Glutamatergic neuron (in vitro differentiated cells): Measurements from ENCODE around the gene CCDC152. TPM values are rescaled to one million over a fixed set of nuclear protein-coding genes. Genes with fewer than 3 reads are reported as not detected.

ENCODE experiments used
- DNase-seq: peaks from one replicate; pipeline ENCODE4 v3.0.0; 2022
- H3K27ac Mint-ChIP-seq: one replicate; pipeline ENCODE4 v1.8.0; 2020; ENCODE audit warnings: mild to moderate bottlenecking, mixed read lengths, inconsistent platforms; ENCODE audit not compliant: unreplicated experiment
- H3K27me3 Mint-ChIP-seq: one replicate; pipeline ENCODE4 v1.8.0; 2020; ENCODE audit warnings: mild to moderate bottlenecking, moderate library complexity, mixed read lengths, inconsistent platforms; ENCODE audit not compliant: unreplicated experiment
- H3K36me3 Mint-ChIP-seq: one replicate; pipeline ENCODE4 v1.8.0; 2020; ENCODE audit warnings: mild to moderate bottlenecking, mixed read lengths, inconsistent platforms; ENCODE audit not compliant: unreplicated experiment
- H3K4me1 Mint-ChIP-seq: one replicate; pipeline ENCODE4 v1.8.0; 2020; ENCODE audit warnings: mild to moderate bottlenecking, low read depth, mixed read lengths, inconsistent platforms; ENCODE audit not compliant: unreplicated experiment
- H3K4me3 Mint-ChIP-seq: one replicate; pipeline ENCODE4 v1.8.0; 2020; ENCODE audit warnings: mild to moderate bottlenecking, mixed read lengths, inconsistent platforms; ENCODE audit not compliant: unreplicated experiment
- H3K9me3 Mint-ChIP-seq: one replicate; pipeline ENCODE4 v1.8.0; 2020; ENCODE audit warnings: mild to moderate bottlenecking, moderate library complexity, mixed read lengths, inconsistent platforms; ENCODE audit not compliant: unreplicated experiment
- CTCF ChIP-seq: fragments of 200-600 bp; sonication (generic); IDR thresholded peaks from one replicate; pipeline ENCODE4 v1.5.0; 2021; ENCODE audit not compliant: partially characterized antibody, unreplicated experiment
- total RNA-seq: library from RNA; stranded (reverse); fragmentation: NEBNext Ultra II Directional; extraction: Animal tissue kit (Norgen Biotek cat#: 25700); gene quantifications from one replicate; pipeline ENCODE4 v1.2.1, GENCODE V29; 2021; ENCODE audit not compliant: unreplicated experiment

Gene CCDC152
- total RNA-seq, 1 donor from 2014 or later = 13.4 TPM

- Mint-ChIP-seq H3K36me3 (peaks cover 6% of the 10 kb centered on the region), H3K27me3 (peaks cover 2% of the 10 kb centered on the region), H3K4me1 (no peaks in the 10 kb centered on the region), H3K27ac (no peak overlapping the region), H3K9me3 (no peaks in the 10 kb centered on the region), H3K4me3 (no peak overlapping the region)
- no peak for TF ChIP-seq CTCF
- no peak for DNase-seq
Observed at GRCh38 chr5:42799241-42799608, 42.6 kb downstream of the CCDC152 start.

GRCh38 chr5:42799668-42800114 is 43.1 kb downstream of the CCDC152 start:
- H3K4me3 Mint-ChIP-seq = no peak overlapping the region
- H3K9me3 Mint-ChIP-seq = no peaks in the 10 kb centered on the region
- H3K36me3 Mint-ChIP-seq = peaks cover 6% of the 10 kb centered on the region
- H3K4me1 Mint-ChIP-seq = no peaks in the 10 kb centered on the region
- DNase-seq = no peak
- H3K27ac Mint-ChIP-seq = no peak overlapping the region
- peaks cover 2% of the 10 kb centered on the region for H3K27me3 Mint-ChIP-seq
- TF ChIP-seq CTCF = no peak

- Mint-ChIP-seq H3K27me3 (peaks cover 2% of the 10 kb centered on the region), H3K4me1 (no peaks in the 10 kb centered on the region), H3K27ac (no peak overlapping the region), H3K4me3 (no peak overlapping the region), H3K36me3 (peaks cover 6% of the 10 kb centered on the region), H3K9me3 (no peaks in the 10 kb centered on the region)
- TF ChIP-seq CTCF = no peak
- no peak for DNase-seq
Observed at GRCh38 chr5:42800748-42801330, 44.2 kb downstream of the CCDC152 start.

- no peak overlapping the region for H3K4me3 Mint-ChIP-seq
- peaks cover 6% of the 10 kb centered on the region for H3K36me3 Mint-ChIP-seq
- H3K27me3 Mint-ChIP-seq = peaks cover 2% of the 10 kb centered on the region
- DNase-seq = no peak
- no peak overlapping the region for H3K27ac Mint-ChIP-seq
- TF ChIP-seq CTCF = no peak
- no peaks in the 10 kb centered on the region for H3K9me3 Mint-ChIP-seq
- H3K4me1 Mint-ChIP-seq = no peaks in the 10 kb centered on the region
Observed at GRCh38 chr5:42801516-42802166, 45.0 kb downstream of the CCDC152 start.

- no peaks in the 10 kb centered on the region for H3K9me3 Mint-ChIP-seq
- H3K27me3 Mint-ChIP-seq = peaks cover 2% of the 10 kb centered on the region
- no peak overlapping the region for H3K4me3 Mint-ChIP-seq
- no peaks in the 10 kb centered on the region for H3K4me1 Mint-ChIP-seq
- no peak for TF ChIP-seq CTCF
- no peaks in the 10 kb centered on the region for H3K36me3 Mint-ChIP-seq
- H3K27ac Mint-ChIP-seq = no peak overlapping the region
- DNase-seq = no peak
Observed at GRCh38 chr5:42804717-42805339, 48.2 kb downstream of the CCDC152 start.
